GM23338 (cell line): ENCODE measurements around the gene HCK. TPM values are rescaled to one million over a fixed set of nuclear protein-coding genes. Genes with fewer than 3 reads are reported as not detected.

Source experiments
- ATAC-seq: fragments of 200-7000 bp; cut with Tn5 transposase; 3 replicates; pipeline ENCODE4 v1.9.1; 2020
- DNase-seq: peaks from one replicate; pipeline ENCODE4 v3.0.0-alpha.2; 2015; ENCODE audit warnings: low spot score
- H2AFZ ChIP-seq: fragments of 200-600 bp; sonication (generic); 2 replicates; pipeline ENCODE4 v1.8.0; 2016; ENCODE audit warnings: antibody characterized with exemption, mild to moderate bottlenecking, moderate library complexity
- H3F3A ChIP-seq: fragments of 200-600 bp; sonication (generic); replicated peaks from 2 replicates; pipeline ENCODE4 v1.8.0; 2017; ENCODE audit warnings: antibody characterized with exemption, mixed run types, low read depth
- H3K27ac ChIP-seq: fragments of 200-600 bp; sonication (generic); 2 replicates; pipeline ENCODE4 v1.6.1; 2016; ENCODE audit warnings: low read depth
- H3K27me3 ChIP-seq: fragments of 200-600 bp; sonication (generic); 2 replicates; pipeline ENCODE4 v1.8.0; 2016; ENCODE audit warnings: mild to moderate bottlenecking, mixed run types, moderate library complexity; ENCODE audit not compliant: insufficient read depth
- H3K36me3 ChIP-seq: fragments of 200-600 bp; sonication (generic); 2 replicates; pipeline ENCODE4 v1.8.0; 2016; ENCODE audit warnings: mild to moderate bottlenecking; ENCODE audit not compliant: insufficient read depth
- H3K4me1 ChIP-seq: fragments of 200-600 bp; sonication (generic); 2 replicates; pipeline ENCODE4 v1.8.0; 2016; ENCODE audit warnings: mild to moderate bottlenecking, moderate library complexity; ENCODE audit not compliant: insufficient read depth
- H3K4me2 ChIP-seq: fragments of 200-600 bp; sonication (generic); 2 replicates; pipeline ENCODE4 v1.7.1; 2017; ENCODE audit warnings: mixed run types
- H3K4me3 ChIP-seq: fragments of 200-600 bp; sonication (generic); 2 replicates; pipeline ENCODE4 v1.6.1; 2016; ENCODE audit warnings: mixed run types
- H3K79me2 ChIP-seq: fragments of 200-600 bp; sonication (generic); replicated peaks from 2 replicates; pipeline ENCODE4 v1.8.0; 2017; ENCODE audit warnings: mild to moderate bottlenecking; ENCODE audit not compliant: insufficient read depth
- H3K9me2 ChIP-seq: fragments of 200-600 bp; sonication (generic); 2 replicates; pipeline ENCODE4 v1.8.0; 2017; ENCODE audit not compliant: insufficient read depth
- H4K20me1 ChIP-seq: fragments of 200-600 bp; sonication (generic); replicated peaks from 2 replicates; pipeline ENCODE4 v1.8.0; 2017; ENCODE audit warnings: mild to moderate bottlenecking; ENCODE audit not compliant: insufficient read depth
- H3K27ac Mint-ChIP-seq: 2 replicates; pipeline ENCODE4 v1.8.0; 2020; ENCODE audit warnings: inconsistent platforms, mild to moderate bottlenecking, moderate library complexity, mixed read lengths
- H3K27me3 Mint-ChIP-seq: 3 replicates; pipeline ENCODE4 v1.8.0; 2022; ENCODE audit warnings: low read depth, mild to moderate bottlenecking, moderate library complexity, mixed read lengths, inconsistent platforms; ENCODE audit not compliant: insufficient read depth, poor library complexity
- H3K36me3 Mint-ChIP-seq: 3 replicates; pipeline ENCODE4 v1.8.0; 2021; ENCODE audit warnings: low read depth, mild to moderate bottlenecking, inconsistent platforms, moderate library complexity, mixed read lengths
- H3K4me1 Mint-ChIP-seq: 3 replicates; pipeline ENCODE4 v1.8.0; 2020; ENCODE audit warnings: mild to moderate bottlenecking, inconsistent platforms, mixed read lengths
- H3K4me3 Mint-ChIP-seq: 3 replicates; pipeline ENCODE4 v1.8.0; 2021; ENCODE audit warnings: moderate library complexity, mild to moderate bottlenecking, inconsistent platforms, mixed read lengths
- H3K9me3 Mint-ChIP-seq: 3 replicates; pipeline ENCODE4 v1.8.0; 2020; ENCODE audit warnings: moderate library complexity, mild to moderate bottlenecking, inconsistent platforms, mixed read lengths
- CREB1 ChIP-seq: fragments of 250-450 bp; sonication (Bioruptor Pico); IDR thresholded peaks from 2 replicates; pipeline ENCODE4 v1.5.0; 2020; ENCODE audit warnings: low read depth, mild to moderate bottlenecking, moderate library complexity
- CTCF ChIP-seq, 2 experiments: fragments of 200-600 bp in 1 of 2; sonication (generic) in 1 of 2; conservative IDR thresholded peaks; 2 replicates each; pipeline versions ENCODE4 v1.5.1 to v1.6.1; 2016 to 2017; ENCODE audit warnings: antibody characterized with exemption in 2 of 2, low read depth in 2 of 2, mild to moderate bottlenecking in 2 of 2, moderate library complexity in 1 of 2
- ETS1 ChIP-seq: IDR thresholded peaks from 2 replicates; pipeline ENCODE4 v1.6.1; 2016; ENCODE audit warnings: antibody characterized with exemption
- EZH2 ChIP-seq: fragments of 200-600 bp; sonication (generic); IDR thresholded peaks from one replicate; pipeline ENCODE4 v1.8.0; 2017; ENCODE audit warnings: antibody characterized with exemption, mild to moderate bottlenecking, low read depth; ENCODE audit not compliant: unreplicated experiment
- EZH2phosphoT487 ChIP-seq: fragments of 200-600 bp; sonication (generic); IDR thresholded peaks from one replicate; pipeline ENCODE4 v1.8.1; 2018; ENCODE audit warnings: antibody characterized with exemption; ENCODE audit not compliant: unreplicated experiment
- JUNB ChIP-seq: IDR thresholded peaks from one replicate; pipeline ENCODE4 v1.6.1; 2016; ENCODE audit warnings: antibody characterized with exemption; ENCODE audit not compliant: unreplicated experiment
- NANOG ChIP-seq: IDR thresholded peaks from 2 replicates; pipeline ENCODE4 v1.6.1; 2016; ENCODE audit warnings: antibody characterized with exemption, borderline replicate concordance
- POLR2AphosphoS5 ChIP-seq: IDR thresholded peaks from 2 replicates; pipeline ENCODE4 v1.6.1; 2016; ENCODE audit warnings: antibody characterized with exemption, low read depth
- REST ChIP-seq: IDR thresholded peaks from one replicate; pipeline ENCODE4 v1.6.1; 2018; ENCODE audit warnings: antibody characterized with exemption; ENCODE audit not compliant: unreplicated experiment
- STAT1 ChIP-seq: IDR thresholded peaks from one replicate; pipeline ENCODE4 v1.6.1; 2016; ENCODE audit warnings: antibody characterized with exemption; ENCODE audit not compliant: unreplicated experiment
- ZNF114 ChIP-seq: fragments of 250-450 bp; sonication (Bioruptor Pico); IDR thresholded peaks from 2 replicates; pipeline ENCODE4 v1.5.0; 2020; ENCODE audit warnings: mild to moderate bottlenecking, moderate library complexity
- ZNF331 ChIP-seq: fragments of 250-450 bp; sonication (Bioruptor Pico); IDR thresholded peaks from 2 replicates; pipeline ENCODE4 v1.5.0; 2020; ENCODE audit warnings: low read depth, mild to moderate bottlenecking, moderate library complexity
- ZNF462 ChIP-seq: fragments of 250-450 bp; sonication (Bioruptor Pico); IDR thresholded peaks from 2 replicates; pipeline ENCODE4 v1.5.0; 2020; ENCODE audit warnings: mild to moderate bottlenecking, moderate library complexity
- polyA plus RNA-seq: library from polyadenylated mRNA; unstranded; fragments of >200 nt; fragmentation: Nextera tagmentation; extraction: Ambion mirVana; gene quantifications from 2 replicates; pipeline ENCODE4 v1.2.1, GENCODE V29; 2016
- total RNA-seq: library from RNA; depleted of rRNA; stranded (reverse); fragments of >200 nt; shearing (Covaris generic); gene quantifications from 2 replicates; pipeline ENCODE4 v1.2.3, GENCODE V29; 2014

Gene HCK
- total and polyA plus RNA-seq, 2 experiments from 2014 or later, result 0.97 TPM; not detected in 1

- H3K36me3 Mint-ChIP-seq, result peaks cover 4% of the 10 kb centered on the region; the same call in 1 of the 3 replicates
- no peak overlapping the region for H3K27ac Mint-ChIP-seq
- TF ChIP-seq NANOG (no peak), CREB1 (no peak), ZNF331 (CRISPR knock-in tag) (no peak), ZNF462 (no peak), POLR2AphosphoS5 (no peak), REST (no peak), STAT1 (no peak), ETS1 (no peak), ZNF114 (CRISPR knock-in tag) (no peak), CTCF (conservative IDR thresholded peaks at IDR 0.05; ENCODE audit: low read depth in 2 of 2) (no peak), JUNB (no peak), EZH2 (no peak), EZH2phosphoT487 (no peak)
- H3K4me3 ChIP-seq, result no peak overlapping the region
- no peaks in the 10 kb centered on the region for H4K20me1 ChIP-seq
- no peaks in the 10 kb centered on the region for H3K36me3 ChIP-seq
- H3K9me2 ChIP-seq, result no peaks in the 10 kb centered on the region; the same call in 1 of the 2 replicates
- peaks cover 11% of the 10 kb centered on the region for H3K27me3 Mint-ChIP-seq
- no peaks in the 10 kb centered on the region; the same call in 1 of the 2 replicates for H3K4me1 ChIP-seq
- DNase-seq (no peak), ATAC-seq (no peak)
- peaks cover 9% of the 10 kb centered on the region; the same call in 2 of the 3 replicates for H3K4me1 Mint-ChIP-seq
- H2AFZ ChIP-seq, result peak overlapping the region; percentile 25; the same call in 1 of the 2 replicates
- H3K79me2 ChIP-seq, result no peaks in the 10 kb centered on the region
- no peak overlapping the region for H3K4me3 Mint-ChIP-seq
- peaks cover 21% of the 10 kb centered on the region for H3K9me3 Mint-ChIP-seq
- no peak overlapping the region for H3K27ac ChIP-seq
- no peaks in the 10 kb centered on the region for H3F3A ChIP-seq
- no peak overlapping the region for H3K4me2 ChIP-seq
- H3K27me3 ChIP-seq, result no peaks in the 10 kb centered on the region
Observed at GRCh38 chr20:32062776-32063170, 10.7 kb downstream of the HCK start.
